Breast epithelium (tissue), 4 donors: ENCODE measurements around the gene PIK3CA. TPM values are rescaled to one million over a fixed set of nuclear protein-coding genes. Genes with fewer than 3 reads are reported as not detected.

Experiments used
- DNase-seq, 2 donors: peaks; one replicate each; pipeline ENCODE4 v3.0.0-alpha.2; 2019; ENCODE audit warnings: low spot score in 2 of 2
- H3K27ac ChIP-seq, 2 donors: fragments of 200-600 bp; sonication (generic) in 1 of 2; one replicate each; pipeline ENCODE4 v1.5.1; 2016 to 2019; ENCODE audit warnings: mild to moderate bottlenecking in 1 of 2
- H3K27me3 ChIP-seq, 2 donors: fragments of 200-600 bp; sonication (generic) in 1 of 2; one replicate each; pipeline versions ENCODE4 v1.5.1 to v1.6.0; 2017 to 2019; ENCODE audit warnings: control low read depth in 1 of 2, mild to moderate bottlenecking in 1 of 2
- H3K36me3 ChIP-seq: fragments of 200-600 bp; one replicate; pipeline ENCODE4 v1.5.1; 2019
- H3K4me1 ChIP-seq, 2 donors: fragments of 200-600 bp; sonication (generic); one replicate each; pipeline ENCODE4 v1.5.1; 2016 to 2019; ENCODE audit warnings: control low read depth in 1 of 2
- H3K4me3 ChIP-seq, 3 donors: fragments of 200-600 bp; sonication (generic); 1 replicate in 2 of 3; 2 replicates in 1 of 3; pipeline ENCODE4 v1.5.1; 2016 to 2019; ENCODE audit warnings: mild to moderate bottlenecking in 3 of 3, moderate library complexity in 2 of 3
- H3K9me3 ChIP-seq, 2 donors: fragments of 200-600 bp; sonication (generic) in 1 of 2; one replicate each; pipeline ENCODE4 v1.5.1; 2016 to 2019; ENCODE audit warnings: control low read depth in 1 of 2
- CTCF ChIP-seq, 3 donors: fragments of 450-650 bp; IDR thresholded peaks; one replicate each; pipeline ENCODE4 v1.5.1; 2016 to 2017; ENCODE audit warnings: antibody characterized with exemption in 3 of 3, mild to moderate bottlenecking in 3 of 3, moderate library complexity in 3 of 3
- POLR2A ChIP-seq: fragments of 450-650 bp; IDR thresholded peaks from one replicate; pipeline ENCODE4 v1.6.1; 2016; ENCODE audit warnings: antibody characterized with exemption, mild to moderate bottlenecking, moderate library complexity
- POLR2AphosphoS5 ChIP-seq, 3 donors: sonication (generic); formaldehyde crosslinking; IDR thresholded peaks; one replicate each; pipeline ENCODE4 v1.6.1; 2017; ENCODE audit warnings: antibody characterized with exemption in 3 of 3
- intact Hi-C: fragments of 100-400 bp; cut with DNase I; formaldehyde crosslinking; loops from one replicate; pipeline ENCODE4 v1.15.1; 2023; ENCODE audit warnings: low total_unique reads
- total RNA-seq, 3 donors: library from RNA; depleted of rRNA; stranded (reverse); fragments of >200 nt; gene quantifications; one replicate each; pipeline ENCODE4 v1.1.0, GENCODE V29; 2016

The PIK3CA gene
- total RNA-seq, 3 donors from 2014 or later, result 34.1 to 43.0 (median 38.4) TPM

- DNase-seq, result no peak
- TF ChIP-seq POLR2A, result no peak
- no peaks in the 10 kb centered on the region for H3K9me3 ChIP-seq
- H3K27ac ChIP-seq, result peak overlapping the region; percentile 64 to 74
- no peaks in the 10 kb centered on the region for H3K27me3 ChIP-seq
- H3K4me3 ChIP-seq, result no peak overlapping the region
- intact Hi-C loops, result no loop called here
- peaks cover 0 to 9% of the 10 kb centered on the region in 2 donors for H3K4me1 ChIP-seq
- H3K36me3 ChIP-seq, result no peaks in the 10 kb centered on the region
These were observed 31.1 kb downstream of the PIK3CA start for GRCh38 chr3:179179256-179179655.

- Histone ChIP-seq H3K36me3 (no peaks in the 10 kb centered on the region), H3K4me1 (peaks cover 0 to 9% of the 10 kb centered on the region in 2 donors), H3K27ac (peak overlapping the region; percentile 64 to 74), H3K9me3 (no peaks in the 10 kb centered on the region), H3K27me3 (no peaks in the 10 kb centered on the region), H3K4me3 (no peak overlapping the region)
- intact Hi-C loops, result no loop called here
- DNase-seq, result no peak
- no peak for TF ChIP-seq POLR2A
- TF ChIP-seq CTCF (IDR thresholded peaks at IDR 0.05), result no peak
- no peak for TF ChIP-seq POLR2AphosphoS5 (IDR thresholded peaks at IDR 0.05)
These were observed 32.0 kb downstream of the PIK3CA start for GRCh38 chr3:179179979-179180759.

GRCh38 chr3:179181021-179181472 is 32.9 kb downstream of the PIK3CA start:
- Histone ChIP-seq H3K4me1 (peaks cover 0 to 9% of the 10 kb centered on the region in 2 donors), H3K36me3 (no peaks in the 10 kb centered on the region), H3K27ac (peak overlapping the region; percentile 64 to 74), H3K4me3 (no peak overlapping the region), H3K27me3 (no peaks in the 10 kb centered on the region), H3K9me3 (no peaks in the 10 kb centered on the region)
- intact Hi-C loops, result no loop called here
- DNase-seq, result no peak
- TF ChIP-seq POLR2A (no peak), CTCF (IDR thresholded peaks at IDR 0.05) (no peak), POLR2AphosphoS5 (IDR thresholded peaks at IDR 0.05) (no peak)

GRCh38 chr3:179181993-179182551 is 33.9 kb downstream of the PIK3CA start:
- peak overlapping the region; percentile 64 to 74 for H3K27ac ChIP-seq
- intact Hi-C loops, result no loop called here
- TF ChIP-seq POLR2A (no peak), POLR2AphosphoS5 (IDR thresholded peaks at IDR 0.05) (no peak), CTCF (IDR thresholded peaks at IDR 0.05) (no peak)
- peaks cover 0 to 9% of the 10 kb centered on the region in 2 donors for H3K4me1 ChIP-seq
- no peak for DNase-seq
- H3K4me3 ChIP-seq, result no peak overlapping the region
- no peaks in the 10 kb centered on the region for H3K27me3 ChIP-seq
- H3K9me3 ChIP-seq, result no peaks in the 10 kb centered on the region
- H3K36me3 ChIP-seq, result no peaks in the 10 kb centered on the region

GRCh38 chr3:179182902-179183301 is 34.7 kb downstream of the PIK3CA start:
- peaks cover 0 to 9% of the 10 kb centered on the region in 2 donors for H3K4me1 ChIP-seq
- no peak overlapping the region for H3K4me3 ChIP-seq
- no peak for DNase-seq
- no peaks in the 10 kb centered on the region for H3K36me3 ChIP-seq
- TF ChIP-seq POLR2A (no peak), POLR2AphosphoS5 (IDR thresholded peaks at IDR 0.05) (no peak), CTCF (IDR thresholded peaks at IDR 0.05) (no peak)
- H3K27ac ChIP-seq, result no peak overlapping the region
- no peaks in the 10 kb centered on the region for H3K9me3 ChIP-seq
- intact Hi-C loops, result no loop called here
- H3K27me3 ChIP-seq, result no peaks in the 10 kb centered on the region
